Measurements from ENCODE around the gene CELSR2. TPM values are rescaled to one million over a fixed set of nuclear protein-coding genes. Genes with fewer than 3 reads are reported as not detected.

CELSR2 gene
- total RNA-seq, 1 experiment from 2014 or later, result 8.3 TPM

DNA sequence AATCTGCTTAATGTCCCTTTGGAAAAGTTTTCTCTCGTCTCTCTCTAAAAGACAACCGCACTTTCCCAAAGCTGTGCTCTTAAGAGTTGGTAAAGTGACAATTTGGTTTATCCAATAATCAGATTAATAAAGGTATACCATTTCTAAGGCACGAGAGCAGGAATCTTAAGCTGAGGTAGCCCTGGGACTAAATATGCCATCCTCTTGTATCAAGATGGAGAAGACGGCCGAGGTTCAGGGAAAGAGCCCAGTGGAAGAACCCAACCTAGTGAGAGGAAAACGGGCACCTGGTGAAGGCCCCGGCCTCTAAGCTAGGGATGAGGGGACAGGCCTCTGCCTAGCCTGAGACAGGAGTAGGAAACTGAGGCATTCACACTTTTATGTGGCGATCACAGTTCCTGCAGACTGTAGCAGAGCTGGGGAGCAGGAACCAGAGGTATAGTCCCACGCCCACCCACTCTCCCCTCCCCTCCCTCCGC lies 36.0 kb upstream of the CELSR2 start:
- no peak for DNase-seq
- Histone ChIP-seq H3K36me3 (ENCODE audit: control insufficient read depth, insufficient read depth, low read length) (no peaks in the 10 kb centered on the region), H3K27me3 (replicated peaks; ENCODE audit: control insufficient read depth, insufficient read depth, low read length) (no peaks in the 10 kb centered on the region), H3K4me3 (ENCODE audit: low read depth, low read length) (peak overlapping the region; percentile 30), H3K9me3 (no peaks in the 10 kb centered on the region), H3K4me1 (peaks cover 7% of the 10 kb centered on the region; the same call in 1 of the 2 replicates)
- Mint-ChIP-seq H3K4me1 (ENCODE audit: low read depth, unreplicated experiment) (peaks cover 2% of the 10 kb centered on the region), H3K27me3 (ENCODE audit: insufficient read depth, unreplicated experiment) (no peaks in the 10 kb centered on the region), H3K4me3 (ENCODE audit: unreplicated experiment) (peak overlapping the region; percentile 95), H3K9me3 (ENCODE audit: unreplicated experiment) (peaks cover 3% of the 10 kb centered on the region), H3K27ac (ENCODE audit: unreplicated experiment) (peak overlapping the region; percentile 94), H3K36me3 (ENCODE audit: insufficient read depth, unreplicated experiment) (peaks cover 39% of the 10 kb centered on the region)
- ChIA-PET CTCF (interaction anchor here (0.6 to 1.0 kb wide), 2 partner anchors 12 to 171 kb away, joined by 4 to 5 read pairs; no protein-coding TSS in a partner anchor), POLR2A (interaction anchor here (0.8 to 1.0 kb wide), 2 partner anchors 32 to 123 kb away, joined by 3 to 4 read pairs; no protein-coding TSS in a partner anchor)
- TF ChIP-seq, protein P1, sequence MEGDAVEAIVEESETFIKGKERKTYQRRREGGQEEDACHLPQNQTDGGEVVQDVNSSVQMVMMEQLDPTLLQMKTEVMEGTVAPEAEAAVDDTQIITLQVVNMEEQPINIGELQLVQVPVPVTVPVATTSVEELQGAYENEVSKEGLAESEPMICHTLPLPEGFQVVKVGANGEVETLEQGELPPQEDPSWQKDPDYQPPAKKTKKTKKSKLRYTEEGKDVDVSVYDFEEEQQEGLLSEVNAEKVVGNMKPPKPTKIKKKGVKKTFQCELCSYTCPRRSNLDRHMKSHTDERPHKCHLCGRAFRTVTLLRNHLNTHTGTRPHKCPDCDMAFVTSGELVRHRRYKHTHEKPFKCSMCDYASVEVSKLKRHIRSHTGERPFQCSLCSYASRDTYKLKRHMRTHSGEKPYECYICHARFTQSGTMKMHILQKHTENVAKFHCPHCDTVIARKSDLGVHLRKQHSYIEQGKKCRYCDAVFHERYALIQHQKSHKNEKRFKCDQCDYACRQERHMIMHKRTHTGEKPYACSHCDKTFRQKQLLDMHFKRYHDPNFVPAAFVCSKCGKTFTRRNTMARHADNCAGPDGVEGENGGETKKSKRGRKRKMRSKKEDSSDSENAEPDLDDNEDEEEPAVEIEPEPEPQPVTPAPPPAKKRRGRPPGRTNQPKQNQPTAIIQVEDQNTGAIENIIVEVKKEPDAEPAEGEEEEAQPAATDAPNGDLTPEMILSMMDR (IDR thresholded peaks at IDR 0.05; ENCODE audit: insufficient read depth in 1 of 2, low read depth in 1 of 2, low read length in 1 of 2, severe bottlenecking in 1 of 2, unreplicated experiment in 1 of 2), result no peak
- no TSS peak for BruUV-seq (replicated peaks)
- intact Hi-C loops (cut with micrococcal nuclease; ENCODE audit: unreplicated experiment), result no loop called here

DNA sequence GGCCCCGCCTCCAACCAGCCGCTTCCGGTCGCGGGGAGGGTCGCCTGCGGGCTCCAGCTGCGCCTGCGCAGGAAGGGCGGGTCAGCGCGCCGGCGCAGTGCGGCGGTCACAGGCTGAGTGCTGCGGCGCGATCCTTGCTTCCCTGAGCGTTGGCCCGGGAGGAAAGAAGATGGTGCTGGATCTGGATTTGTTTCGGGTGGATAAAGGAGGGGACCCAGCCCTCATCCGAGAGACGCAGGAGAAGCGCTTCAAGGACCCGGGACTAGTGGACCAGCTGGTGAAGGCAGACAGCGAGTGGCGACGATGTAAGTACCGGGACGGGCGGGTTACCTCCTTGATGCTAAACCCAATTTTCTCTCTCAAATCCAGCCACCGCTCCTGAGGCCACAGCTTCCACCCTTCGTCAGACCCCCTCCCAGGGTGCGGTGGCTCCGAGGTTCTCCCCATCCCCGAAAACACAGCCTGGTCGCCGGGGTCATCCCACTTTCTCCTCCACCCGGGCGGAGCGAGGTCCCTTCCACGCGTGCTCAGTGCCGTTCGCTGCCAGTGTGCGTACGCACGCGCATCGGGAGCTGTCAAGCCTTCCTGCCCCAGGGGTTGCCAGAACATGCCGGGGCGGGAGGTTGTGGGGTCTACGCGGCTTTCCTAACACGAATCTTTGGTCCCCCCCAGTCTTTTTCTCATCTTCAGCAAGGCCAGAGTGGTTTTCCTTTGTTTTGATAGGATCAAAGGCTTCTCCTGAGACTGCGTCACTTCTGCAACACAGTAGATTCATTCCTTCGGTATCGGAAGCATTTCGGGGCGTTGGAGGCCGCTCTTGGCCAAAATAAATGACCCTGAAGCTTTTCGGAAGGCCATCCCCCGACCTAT lies 35.3 kb upstream of the CELSR2 start, which contains the start of gene SARS1:
SARS1 (plus strand) TSS at position 95 of the 870 bp plus-strand sequence; CDS start at position 170, 75 bp downstream.
- DNase-seq, result peak; percentile 82 to 88
- no peaks in the 10 kb centered on the region for H3K27me3 Mint-ChIP-seq (ENCODE audit: insufficient read depth, unreplicated experiment)
- H3K4me3 Mint-ChIP-seq (ENCODE audit: unreplicated experiment), result peak within 1 kb of the TSS; percentile 95
- ChIA-PET POLR2A (interaction anchor here (0.8 to 1.7 kb wide), 4 partner anchors 9 to 124 kb away, joined by 3 to 7 read pairs (median 4); no protein-coding TSS in a partner anchor), CTCF (interaction anchor here (0.6 to 1.2 kb wide), 3 partner anchors 13 to 171 kb away, joined by 3 to 5 read pairs (median 4); no protein-coding TSS in a partner anchor)
- no peaks in the 10 kb centered on the region for H3K9me3 ChIP-seq
- peak within 1 kb of the TSS; percentile 94 for H3K27ac Mint-ChIP-seq (ENCODE audit: unreplicated experiment)
- intact Hi-C loops (cut with micrococcal nuclease; ENCODE audit: unreplicated experiment), result no loop called here
- peaks cover 7% of the 10 kb centered on the region; the same call in 1 of the 2 replicates for H3K4me1 ChIP-seq
- TSS peak; percentile 95 for BruUV-seq (replicated peaks)
- H3K36me3 Mint-ChIP-seq (ENCODE audit: insufficient read depth, unreplicated experiment), result peaks cover 45% of the 10 kb centered on the region
- no peaks in the 10 kb centered on the region for H3K36me3 ChIP-seq (ENCODE audit: control insufficient read depth, insufficient read depth, low read length)
- peaks cover 7% of the 10 kb centered on the region for H3K4me1 Mint-ChIP-seq (ENCODE audit: low read depth, unreplicated experiment)
- H3K4me3 ChIP-seq (ENCODE audit: low read depth, low read length), result peak within 1 kb of the TSS; percentile 86
- TF ChIP-seq, protein P1 (IDR thresholded peaks at IDR 0.05; ENCODE audit: insufficient read depth in 1 of 2, low read depth in 1 of 2, low read length in 1 of 2, severe bottlenecking in 1 of 2, unreplicated experiment in 1 of 2), result no peak
- peaks cover 10% of the 10 kb centered on the region for H3K9me3 Mint-ChIP-seq (ENCODE audit: unreplicated experiment)
- H3K27me3 ChIP-seq (replicated peaks; ENCODE audit: control insufficient read depth, insufficient read depth, low read length), result no peaks in the 10 kb centered on the region
